Astrocyte (in vitro differentiated cells and primary cell): ENCODE measurements around the gene PARP1. TPM values are rescaled to one million over a fixed set of nuclear protein-coding genes. Genes with fewer than 3 reads are reported as not detected.
A peak's percentile ranks its signal among the peaks of the same experiment; 100 is the strongest.

ENCODE experiments used
- DNase-seq: peaks from one replicate; pipeline ENCODE4 v3.0.0-alpha.2; 2010; ENCODE audit warnings: low read depth
- FAIRE-seq: peaks from 2 replicates; lab custom pipeline; 2011; peaks lifted over from hg19 to GRCh38; lab: Jason Lieb, UNC
- H2AFZ ChIP-seq: 2 replicates; pipeline ENCODE4 v1.6.0; 2012; ENCODE audit warnings: low read depth, low read length, inconsistent platforms
- H3K27ac ChIP-seq: 2 replicates; pipeline ENCODE4 v1.5.1; 2011; ENCODE audit warnings: low read depth, low read length, inconsistent platforms
- H3K27me3 ChIP-seq: 2 replicates; pipeline ENCODE4 v1.6.0; 2011; ENCODE audit warnings: low read length, inconsistent platforms; ENCODE audit not compliant: insufficient read depth
- H3K36me3 ChIP-seq: 2 replicates; pipeline ENCODE4 v1.5.1; 2011; ENCODE audit warnings: low read length, inconsistent platforms; ENCODE audit not compliant: insufficient read depth
- H3K4me1 ChIP-seq: 2 replicates; pipeline ENCODE4 v1.5.1; 2011; ENCODE audit warnings: low read length, inconsistent platforms; ENCODE audit not compliant: insufficient read depth
- H3K4me2 ChIP-seq: 2 replicates; pipeline ENCODE4 v1.6.0; 2012; ENCODE audit warnings: low read length, inconsistent platforms
- H3K4me3 ChIP-seq: 2 replicates; pipeline ENCODE4 v1.5.1; 2011; ENCODE audit warnings: low read depth, mild to moderate bottlenecking, low read length, inconsistent platforms; ENCODE audit not compliant: insufficient read depth
- H3K79me2 ChIP-seq: 2 replicates; pipeline ENCODE4 v1.6.0; 2012; ENCODE audit warnings: mild to moderate bottlenecking, low read length, inconsistent platforms; ENCODE audit not compliant: insufficient read depth
- H3K9ac ChIP-seq: 2 replicates; pipeline ENCODE4 v1.6.0; 2012; ENCODE audit warnings: mild to moderate bottlenecking, low read length, inconsistent platforms
- H3K9me3 ChIP-seq: 2 replicates; pipeline ENCODE4 v1.5.1; 2012; ENCODE audit warnings: low read depth, mild to moderate bottlenecking, low read length, inconsistent platforms; ENCODE audit not compliant: insufficient read depth
- H4K20me1 ChIP-seq: 2 replicates; pipeline ENCODE4 v1.6.0; 2012; ENCODE audit warnings: low read length, inconsistent platforms; ENCODE audit not compliant: insufficient read depth
- H3K27ac Mint-ChIP-seq: one replicate; pipeline ENCODE4 v1.8.0; 2021; ENCODE audit warnings: mild to moderate bottlenecking, mixed read lengths; ENCODE audit not compliant: unreplicated experiment
- H3K27me3 Mint-ChIP-seq: one replicate; pipeline ENCODE4 v1.8.0; 2021; ENCODE audit warnings: low read depth, mixed read lengths; ENCODE audit not compliant: unreplicated experiment
- H3K36me3 Mint-ChIP-seq: one replicate; pipeline ENCODE4 v1.8.0; 2021; ENCODE audit warnings: low read depth, mixed read lengths; ENCODE audit not compliant: unreplicated experiment
- H3K4me1 Mint-ChIP-seq: one replicate; pipeline ENCODE4 v1.8.0; 2021; ENCODE audit warnings: low read depth, mixed read lengths; ENCODE audit not compliant: unreplicated experiment
- H3K4me3 Mint-ChIP-seq: one replicate; pipeline ENCODE4 v1.8.0; 2021; ENCODE audit warnings: mild to moderate bottlenecking, moderate library complexity, mixed read lengths; ENCODE audit not compliant: unreplicated experiment
- H3K9me3 Mint-ChIP-seq: one replicate; pipeline ENCODE4 v1.8.0; 2021; ENCODE audit warnings: mild to moderate bottlenecking, mixed read lengths; ENCODE audit not compliant: unreplicated experiment
- EZH2 ChIP-seq: IDR thresholded peaks from 2 replicates; pipeline ENCODE4 v1.6.1; 2012; ENCODE audit warnings: mild to moderate bottlenecking, low read length, inconsistent platforms; ENCODE audit not compliant: insufficient read depth
- total RNA-seq: library from RNA; stranded (reverse); gene quantifications from 2 replicates; pipeline ENCODE4 v1.2.1, GENCODE V29; 2021
- TF ChIP-seq, protein P1 (sequence below): IDR thresholded peaks from 2 replicates; pipeline ENCODE4 v1.5.1; 2011; ENCODE audit warnings: low read depth, mild to moderate bottlenecking, inconsistent platforms, low read length, moderate library complexity; ENCODE audit not compliant: insufficient read depth

The PARP1 gene
- total RNA-seq, 1 donor from 2014 or later: 57.8 TPM

DNA sequence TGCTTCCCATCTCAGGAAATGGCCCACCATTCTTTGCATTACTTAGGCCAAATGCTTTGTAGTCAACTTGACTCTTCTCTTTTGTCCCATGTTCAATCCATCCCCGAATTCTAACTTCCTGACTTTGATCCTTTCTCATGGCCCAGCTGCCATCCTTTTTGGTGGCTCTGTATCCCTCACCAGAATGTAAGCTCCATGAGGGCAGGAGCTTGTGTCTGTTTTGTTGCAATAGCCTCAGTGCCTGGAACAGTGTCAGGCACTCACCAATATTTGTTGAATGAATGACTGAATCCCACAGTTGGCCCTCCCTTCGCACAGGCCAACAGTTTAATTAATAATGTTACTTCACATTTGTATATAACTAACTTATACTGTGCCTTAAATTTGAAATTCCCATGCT, 3.1 kb upstream of the PARP1 start:
- H3K27me3 ChIP-seq: no peaks in the 10 kb centered on the region
- H3K79me2 ChIP-seq: peaks cover 15% of the 10 kb centered on the region
- no peak overlapping the region for H3K4me3 ChIP-seq
- peaks cover 10% of the 10 kb centered on the region for H3K4me1 ChIP-seq
- Mint-ChIP-seq H3K4me3 (no peak overlapping the region), H3K27me3 (peaks cover 23% of the 10 kb centered on the region), H3K9me3 (no peaks in the 10 kb centered on the region), H3K27ac (no peak overlapping the region), H3K4me1 (peaks cover 4% of the 10 kb centered on the region), H3K36me3 (no peaks in the 10 kb centered on the region)
- H4K20me1 ChIP-seq: peaks cover 12% of the 10 kb centered on the region
- no peak for DNase-seq
- no peak for FAIRE-seq
- H3K36me3 ChIP-seq: no peaks in the 10 kb centered on the region
- H3K9me3 ChIP-seq: no peaks in the 10 kb centered on the region
- no peak overlapping the region for H3K9ac ChIP-seq
- no peak overlapping the region for H2AFZ ChIP-seq
- H3K27ac ChIP-seq: no peak overlapping the region
- TF ChIP-seq EZH2: no peak
- TF ChIP-seq, protein P1, sequence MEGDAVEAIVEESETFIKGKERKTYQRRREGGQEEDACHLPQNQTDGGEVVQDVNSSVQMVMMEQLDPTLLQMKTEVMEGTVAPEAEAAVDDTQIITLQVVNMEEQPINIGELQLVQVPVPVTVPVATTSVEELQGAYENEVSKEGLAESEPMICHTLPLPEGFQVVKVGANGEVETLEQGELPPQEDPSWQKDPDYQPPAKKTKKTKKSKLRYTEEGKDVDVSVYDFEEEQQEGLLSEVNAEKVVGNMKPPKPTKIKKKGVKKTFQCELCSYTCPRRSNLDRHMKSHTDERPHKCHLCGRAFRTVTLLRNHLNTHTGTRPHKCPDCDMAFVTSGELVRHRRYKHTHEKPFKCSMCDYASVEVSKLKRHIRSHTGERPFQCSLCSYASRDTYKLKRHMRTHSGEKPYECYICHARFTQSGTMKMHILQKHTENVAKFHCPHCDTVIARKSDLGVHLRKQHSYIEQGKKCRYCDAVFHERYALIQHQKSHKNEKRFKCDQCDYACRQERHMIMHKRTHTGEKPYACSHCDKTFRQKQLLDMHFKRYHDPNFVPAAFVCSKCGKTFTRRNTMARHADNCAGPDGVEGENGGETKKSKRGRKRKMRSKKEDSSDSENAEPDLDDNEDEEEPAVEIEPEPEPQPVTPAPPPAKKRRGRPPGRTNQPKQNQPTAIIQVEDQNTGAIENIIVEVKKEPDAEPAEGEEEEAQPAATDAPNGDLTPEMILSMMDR: no peak
- no peak overlapping the region for H3K4me2 ChIP-seq

DNA sequence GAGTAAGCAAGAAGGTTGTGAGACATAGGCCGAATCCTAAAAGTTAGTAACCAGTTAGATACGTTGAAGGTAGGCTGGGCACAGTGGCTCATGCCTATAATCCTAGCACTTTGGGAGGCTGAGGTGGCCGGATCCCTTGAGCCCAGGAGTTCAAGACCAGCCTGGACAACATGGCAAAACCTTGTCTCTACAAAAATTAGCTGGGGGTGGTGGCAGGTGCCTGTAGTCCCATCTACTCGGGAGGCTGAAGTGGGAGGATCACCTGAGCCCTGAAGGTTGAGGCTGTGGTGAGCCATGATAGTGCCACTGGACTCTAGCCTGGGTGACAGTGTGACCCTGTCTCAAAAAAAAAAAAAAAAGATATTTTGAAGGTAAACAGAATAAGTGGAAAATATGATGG, 1.5 kb upstream of the PARP1 start:
- Histone ChIP-seq H3K4me1 (peaks cover 16% of the 10 kb centered on the region), H3K27ac (no peak overlapping the region), H4K20me1 (peaks cover 25% of the 10 kb centered on the region), H3K4me2 (no peak overlapping the region), H3K27me3 (no peaks in the 10 kb centered on the region), H3K4me3 (no peak overlapping the region), H3K9me3 (no peaks in the 10 kb centered on the region), H3K9ac (no peak overlapping the region), H2AFZ (no peak overlapping the region), H3K79me2 (peaks cover 30% of the 10 kb centered on the region), H3K36me3 (no peaks in the 10 kb centered on the region)
- H3K4me3 Mint-ChIP-seq: no peak overlapping the region
- TF ChIP-seq, protein P1: no peak
- TF ChIP-seq EZH2: no peak
- DNase-seq (no peak), FAIRE-seq (no peak)
- H3K27ac Mint-ChIP-seq: no peak overlapping the region
- peaks cover 4% of the 10 kb centered on the region for H3K36me3 Mint-ChIP-seq
- H3K27me3 Mint-ChIP-seq: peaks cover 21% of the 10 kb centered on the region
- no peaks in the 10 kb centered on the region for H3K9me3 Mint-ChIP-seq
- peaks cover 11% of the 10 kb centered on the region for H3K4me1 Mint-ChIP-seq

DNA sequence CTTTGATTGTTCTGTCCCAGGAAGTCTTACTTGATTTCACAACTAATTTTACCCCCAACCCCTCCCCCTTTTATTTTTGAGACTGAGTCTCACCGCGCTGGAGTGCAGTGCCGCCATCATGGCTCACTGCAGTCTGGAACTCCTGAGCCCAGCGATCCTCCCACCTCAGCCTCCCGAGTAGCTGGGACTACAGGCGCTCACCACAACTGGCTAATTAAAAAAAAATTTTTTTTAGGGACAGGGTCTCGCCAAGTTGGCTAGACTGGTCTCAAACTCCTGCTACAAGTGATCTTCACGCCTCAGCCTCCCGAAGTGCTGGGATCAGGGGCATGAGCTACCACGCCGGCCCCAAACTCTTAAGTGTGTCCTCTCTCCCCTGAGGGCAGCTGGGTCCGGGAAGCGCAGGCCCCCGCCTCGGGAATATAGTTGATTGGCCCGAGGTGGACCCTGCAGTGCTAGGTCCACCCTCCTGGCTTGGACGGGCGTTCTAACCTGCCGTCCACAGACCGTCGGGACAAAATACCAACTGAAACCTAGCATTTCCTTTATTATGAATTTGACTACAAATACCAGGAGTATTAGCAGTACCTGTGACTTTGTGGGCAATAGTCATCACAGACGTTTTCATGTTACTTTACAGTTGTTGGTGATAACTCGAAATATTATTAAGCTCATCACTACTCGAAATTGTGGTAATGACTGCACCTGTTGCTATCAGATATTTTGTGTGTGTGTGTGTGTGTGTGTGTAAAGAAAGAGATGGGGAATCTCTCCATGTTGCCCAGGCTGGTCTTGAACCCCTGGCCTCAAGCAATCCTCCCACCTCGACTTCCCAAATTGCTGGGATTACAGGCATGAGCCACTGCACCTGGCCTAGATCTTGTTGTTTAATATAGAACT, 642 bp upstream of the PARP1 start:
- no peaks in the 10 kb centered on the region for H3K9me3 Mint-ChIP-seq
- FAIRE-seq: no peak

More for the DNA sequence above, 642 bp upstream of the PARP1 start:
- Histone ChIP-seq H2AFZ (peak overlapping the region; percentile 60), H3K4me1 (peaks cover 23% of the 10 kb centered on the region), H3K79me2 (peaks cover 39% of the 10 kb centered on the region), H3K4me2 (peak overlapping the region; percentile 93), H3K4me3 (peak overlapping the region; percentile 83), H4K20me1 (peaks cover 34% of the 10 kb centered on the region), H3K27me3 (no peaks in the 10 kb centered on the region), H3K9me3 (no peaks in the 10 kb centered on the region), H3K27ac (no peak overlapping the region), H3K9ac (peak overlapping the region; percentile 43), H3K36me3 (no peaks in the 10 kb centered on the region)
- Mint-ChIP-seq H3K36me3 (peaks cover 4% of the 10 kb centered on the region), H3K27ac (peak overlapping the region; percentile 11), H3K4me1 (peaks cover 19% of the 10 kb centered on the region), H3K4me3 (peak overlapping the region; percentile 82), H3K27me3 (peaks cover 12% of the 10 kb centered on the region)
- TF ChIP-seq, protein P1: no peak
- TF ChIP-seq EZH2: no peak
- DNase-seq: no peak
